Kidney epithelial cell (primary cell): ENCODE data around the gene CSTF3. TPM values are rescaled to one million over a fixed set of nuclear protein-coding genes. Genes with fewer than 3 reads are reported as not detected.

ENCODE experiments used
- DNase-seq: peaks from one replicate; pipeline ENCODE4 v3.0.0-alpha.2; 2010; ENCODE audit warnings: low read depth
- H3K27me3 ChIP-seq: 2 replicates; pipeline ENCODE4 v1.6.0; 2011; ENCODE audit warnings: low read length; ENCODE audit not compliant: control insufficient read depth, insufficient read depth
- H3K36me3 ChIP-seq: 2 replicates; pipeline ENCODE4 v1.5.1; 2011; ENCODE audit warnings: low read length; ENCODE audit not compliant: control insufficient read depth, insufficient read depth
- H3K4me3 ChIP-seq: 2 replicates; pipeline ENCODE4 v1.5.1; 2011; ENCODE audit warnings: low read depth, mild to moderate bottlenecking, control low read depth, low read length
- total RNA-seq: library from RNA; depleted of rRNA; stranded (reverse); fragments of >200 nt; gene quantifications from 2 replicates; pipeline ENCODE4 v1.2.3, GENCODE V29; 2015
- TF ChIP-seq, protein P1 (sequence below): IDR thresholded peaks from 2 replicates; pipeline ENCODE4 v1.5.1; 2011; ENCODE audit warnings: mild to moderate bottlenecking, moderate library complexity, low read length, control low read depth, inconsistent platforms; ENCODE audit not compliant: insufficient read depth, poor library complexity, severe bottlenecking

CSTF3 gene
- total RNA-seq, 1 donor from 2014 or later = 21.1 TPM

DNA sequence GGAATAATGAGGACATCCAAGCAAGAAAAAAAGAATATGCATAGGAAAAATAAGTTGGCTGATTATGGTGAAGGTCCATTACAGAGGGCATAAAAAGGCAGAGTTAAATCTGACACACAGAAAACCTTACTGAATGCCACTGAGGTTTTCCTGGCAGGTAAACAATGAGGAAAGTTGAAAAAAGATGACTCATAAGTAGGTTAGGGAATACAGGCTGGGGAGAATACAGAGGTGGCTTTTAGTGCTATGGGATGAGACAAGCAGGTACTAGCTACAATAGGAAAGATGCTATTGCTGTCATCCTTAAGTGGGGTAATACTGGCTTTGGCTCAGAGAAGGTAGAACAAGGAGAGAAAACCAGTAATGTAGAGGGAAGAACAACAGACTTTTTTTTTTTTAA is 44.7 kb downstream of the CSTF3 start:
- H3K36me3 ChIP-seq = no peaks in the 10 kb centered on the region
- DNase-seq = peak; percentile 28
- TF ChIP-seq, protein P1, sequence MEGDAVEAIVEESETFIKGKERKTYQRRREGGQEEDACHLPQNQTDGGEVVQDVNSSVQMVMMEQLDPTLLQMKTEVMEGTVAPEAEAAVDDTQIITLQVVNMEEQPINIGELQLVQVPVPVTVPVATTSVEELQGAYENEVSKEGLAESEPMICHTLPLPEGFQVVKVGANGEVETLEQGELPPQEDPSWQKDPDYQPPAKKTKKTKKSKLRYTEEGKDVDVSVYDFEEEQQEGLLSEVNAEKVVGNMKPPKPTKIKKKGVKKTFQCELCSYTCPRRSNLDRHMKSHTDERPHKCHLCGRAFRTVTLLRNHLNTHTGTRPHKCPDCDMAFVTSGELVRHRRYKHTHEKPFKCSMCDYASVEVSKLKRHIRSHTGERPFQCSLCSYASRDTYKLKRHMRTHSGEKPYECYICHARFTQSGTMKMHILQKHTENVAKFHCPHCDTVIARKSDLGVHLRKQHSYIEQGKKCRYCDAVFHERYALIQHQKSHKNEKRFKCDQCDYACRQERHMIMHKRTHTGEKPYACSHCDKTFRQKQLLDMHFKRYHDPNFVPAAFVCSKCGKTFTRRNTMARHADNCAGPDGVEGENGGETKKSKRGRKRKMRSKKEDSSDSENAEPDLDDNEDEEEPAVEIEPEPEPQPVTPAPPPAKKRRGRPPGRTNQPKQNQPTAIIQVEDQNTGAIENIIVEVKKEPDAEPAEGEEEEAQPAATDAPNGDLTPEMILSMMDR = no peak
- no peaks in the 10 kb centered on the region for H3K27me3 ChIP-seq
- H3K4me3 ChIP-seq = no peak overlapping the region

DNA sequence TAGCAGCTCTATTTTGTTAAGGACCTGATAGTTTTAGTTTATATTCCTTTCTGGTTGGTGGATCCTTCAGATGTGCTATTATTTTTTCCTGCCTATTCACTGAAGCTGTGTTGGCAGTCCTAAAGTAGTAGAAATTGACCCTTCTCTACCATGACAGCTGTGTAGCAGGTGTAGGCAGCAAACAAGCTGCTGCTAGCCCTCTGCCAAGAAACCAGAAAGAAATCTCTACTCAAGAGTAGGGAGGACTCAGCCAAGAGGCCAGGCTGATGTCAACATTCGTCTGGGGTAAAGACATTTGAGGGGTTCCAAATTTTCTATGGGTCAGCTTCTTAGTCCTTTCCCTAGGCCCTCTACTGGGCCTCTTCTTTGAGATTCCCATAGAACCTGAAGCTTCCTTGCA is 51.2 kb downstream of the CSTF3 start:
- Histone ChIP-seq H3K36me3 (no peaks in the 10 kb centered on the region), H3K27me3 (no peaks in the 10 kb centered on the region), H3K4me3 (no peak overlapping the region)
- TF ChIP-seq, protein P1 = no peak
- DNase-seq = no peak

DNA sequence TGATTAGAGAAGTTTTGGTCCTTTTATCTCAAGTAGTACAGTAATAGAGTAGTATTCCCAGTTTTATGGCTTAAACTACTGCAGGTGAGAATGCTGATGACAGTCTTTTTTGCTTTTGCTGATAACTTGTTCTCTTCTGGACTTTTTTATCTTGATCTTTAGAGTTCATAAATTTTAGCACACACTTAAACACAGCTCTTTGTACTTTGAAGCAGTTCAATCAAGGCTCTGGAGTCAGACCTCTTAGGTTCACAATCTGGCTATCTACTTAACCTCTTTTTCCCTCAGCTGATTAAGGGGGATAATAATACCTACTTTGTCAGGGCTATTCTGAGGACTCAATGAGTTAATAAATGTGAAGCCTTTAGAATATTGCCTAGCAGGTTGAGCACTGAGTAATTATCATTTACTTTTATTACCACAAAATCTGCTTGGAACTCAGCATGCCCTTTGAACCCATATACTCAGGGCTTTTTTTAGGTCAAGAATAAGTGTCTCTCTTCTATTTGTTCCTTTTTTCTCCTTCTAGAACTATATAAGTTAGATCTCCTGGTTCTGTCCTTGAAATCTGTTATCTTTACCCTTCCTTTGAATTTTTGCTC is 51.9 kb downstream of the CSTF3 start:
- no peak for DNase-seq
- TF ChIP-seq, protein P1 = no peak

DNA sequence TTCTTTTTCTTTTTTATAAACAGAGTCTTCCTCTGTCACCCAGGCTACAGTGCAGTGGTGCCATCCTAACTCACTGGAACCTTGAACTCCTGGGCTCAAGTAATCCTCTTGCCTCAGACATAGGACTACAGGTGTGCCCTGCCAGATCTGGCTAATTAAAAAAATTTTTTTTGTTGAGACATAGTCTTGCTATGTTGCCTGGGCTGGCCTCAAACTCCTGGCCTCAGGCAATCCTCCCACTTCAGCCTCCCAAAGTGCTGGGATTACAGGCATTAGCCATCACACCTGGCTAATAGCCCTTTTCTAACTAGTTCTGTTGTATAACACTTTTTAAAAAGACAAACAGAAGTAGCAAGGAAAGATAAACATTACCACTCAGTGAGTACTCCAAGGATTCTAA is 57.4 kb downstream of the CSTF3 start:
- H3K27me3 ChIP-seq = no peaks in the 10 kb centered on the region
- TF ChIP-seq, protein P1 = no peak
- DNase-seq = no peak
- no peak overlapping the region for H3K4me3 ChIP-seq
- no peaks in the 10 kb centered on the region for H3K36me3 ChIP-seq

More for the DNA sequence above, 51.9 kb downstream of the CSTF3 start:
- no peaks in the 10 kb centered on the region for H3K27me3 ChIP-seq
- no peaks in the 10 kb centered on the region for H3K36me3 ChIP-seq
- no peak overlapping the region for H3K4me3 ChIP-seq

DNA sequence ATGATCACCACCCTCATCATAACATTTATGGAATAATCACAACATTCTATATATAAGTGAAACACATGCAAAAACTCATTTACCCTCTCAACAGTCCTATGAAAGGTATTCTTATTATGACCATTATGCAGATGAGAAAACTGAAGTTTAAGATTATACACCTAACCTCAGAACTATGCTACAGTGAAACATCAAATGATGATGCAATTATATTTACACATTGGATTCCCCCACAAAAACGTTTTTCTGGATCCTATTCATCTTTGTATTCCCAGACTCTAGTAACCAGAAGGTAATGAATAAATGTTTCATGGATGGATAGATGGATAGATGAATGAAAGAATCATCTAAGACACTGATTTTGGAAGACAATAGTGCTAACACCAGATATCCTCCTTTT is 67.1 kb downstream of the CSTF3 start:
- H3K4me3 ChIP-seq = no peak overlapping the region
- no peaks in the 10 kb centered on the region for H3K27me3 ChIP-seq
- DNase-seq = no peak
- H3K36me3 ChIP-seq = no peaks in the 10 kb centered on the region
- TF ChIP-seq, protein P1 = no peak

DNA sequence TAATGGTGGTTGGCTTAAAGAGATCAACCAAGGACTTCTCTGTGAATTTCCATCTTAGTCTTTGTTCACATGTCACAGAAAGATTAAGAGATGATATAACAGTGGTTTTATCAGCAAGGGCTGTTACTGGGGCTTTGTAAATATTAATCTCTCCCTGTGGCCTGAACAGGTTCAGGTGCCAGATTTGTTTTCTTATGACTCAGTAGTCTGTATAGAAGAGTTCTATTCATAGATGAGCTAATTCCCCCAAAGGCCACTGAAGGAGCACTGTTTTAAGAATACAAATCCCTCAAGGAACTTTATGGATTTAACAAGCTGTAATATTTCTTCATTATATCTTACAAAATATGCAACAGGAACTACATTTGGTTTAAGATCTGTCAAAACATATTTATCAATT is 71.5 kb downstream of the CSTF3 start:
- TF ChIP-seq, protein P1 = no peak
- Histone ChIP-seq H3K27me3 (no peaks in the 10 kb centered on the region), H3K36me3 (peaks cover 3% of the 10 kb centered on the region), H3K4me3 (no peak overlapping the region)
- no peak for DNase-seq
